Lower lobe of right lung (tissue), 2 donors: Measurements from ENCODE around the gene ZBTB21. TPM values are rescaled to one million over a fixed set of nuclear protein-coding genes. Genes with fewer than 3 reads are reported as not detected.

ENCODE experiments used
- ATAC-seq, 2 donors: fragments of 200-7000 bp; cut with Tn5 transposase; one replicate each; pipeline ENCODE4 v1.9.1; 2020 to 2022; ENCODE audit warnings: mild to moderate bottlenecking in 2 of 2, moderate library complexity in 2 of 2
- DNase-seq: peaks from one replicate; pipeline ENCODE4 v3.0.0-alpha.2; 2020
- H3K27ac ChIP-seq: fragments of 200-600 bp; one replicate; pipeline ENCODE4 v1.8.0; 2022
- H3K27me3 ChIP-seq: fragments of 200-600 bp; one replicate; pipeline ENCODE4 v1.8.0; 2022; ENCODE audit warnings: low read depth
- H3K36me3 ChIP-seq: fragments of 200-600 bp; one replicate; pipeline ENCODE4 v1.8.0; 2022; ENCODE audit warnings: mild to moderate bottlenecking
- H3K4me1 ChIP-seq: fragments of 200-600 bp; one replicate; pipeline ENCODE4 v1.8.0; 2022
- H3K4me3 ChIP-seq: fragments of 200-600 bp; one replicate; pipeline ENCODE4 v1.8.0; 2022; ENCODE audit warnings: mild to moderate bottlenecking
- H3K9me3 ChIP-seq: fragments of 200-600 bp; one replicate; pipeline ENCODE4 v1.8.0; 2022
- CTCF ChIP-seq: fragments of 200-600 bp; IDR thresholded peaks from one replicate; pipeline ENCODE4 v1.8.0; 2022; ENCODE audit warnings: antibody characterized with exemption, mild to moderate bottlenecking
- intact Hi-C: fragments of 100-400 bp; cut with DNase I; formaldehyde crosslinking; loops from one replicate; pipeline ENCODE4 v1.11.0; 2022
- total RNA-seq: library from RNA; stranded (reverse); fragmentation: NEBNext Ultra II Directional; extraction: Animal tissue kit (Norgen Biotek cat#: 25700); gene quantifications from one replicate; pipeline ENCODE4 v1.2.1, GENCODE V29; 2021
- donor health status: DM: no; HTN: yes; CAD: no; lungs with severe emphysema.

The ZBTB21 gene
- total RNA-seq, 1 donor from 2014 or later: 15.6 TPM

- peak; percentile 36 for DNase-seq
- Histone ChIP-seq H3K4me3 (no peak overlapping the region), H3K27ac (peak overlapping the region; percentile 36), H3K27me3 (no peaks in the 10 kb centered on the region), H3K9me3 (no peaks in the 10 kb centered on the region), H3K36me3 (no peaks in the 10 kb centered on the region), H3K4me1 (peaks cover 15% of the 10 kb centered on the region)
- no peak for TF ChIP-seq CTCF
- peak; percentile 19 to 20 for ATAC-seq
- intact Hi-C loops: no loop called here
Observed at GRCh38 chr21:42039911-42040351, 29.8 kb upstream of the ZBTB21 start.

- intact Hi-C loops: no loop called here
- DNase-seq: peak; percentile 49
- TF ChIP-seq CTCF: no peak
- Histone ChIP-seq H3K4me3 (no peak overlapping the region), H3K27me3 (no peaks in the 10 kb centered on the region), H3K36me3 (no peaks in the 10 kb centered on the region), H3K9me3 (no peaks in the 10 kb centered on the region), H3K27ac (peak overlapping the region; percentile 36), H3K4me1 (peaks cover 15% of the 10 kb centered on the region)
- ATAC-seq: peak; percentile 73 to 87
Observed at GRCh38 chr21:42039470-42039901, 29.3 kb upstream of the ZBTB21 start.

GRCh38 chr21:42038826-42039425 is 28.8 kb upstream of the ZBTB21 start:
- intact Hi-C loops: no loop called here
- DNase-seq (no peak), ATAC-seq (no peak)
- TF ChIP-seq CTCF: no peak
- H3K9me3 ChIP-seq: no peaks in the 10 kb centered on the region
- no peak overlapping the region for H3K4me3 ChIP-seq
- peaks cover 15% of the 10 kb centered on the region for H3K4me1 ChIP-seq
- H3K27me3 ChIP-seq: no peaks in the 10 kb centered on the region
- no peaks in the 10 kb centered on the region for H3K36me3 ChIP-seq
- H3K27ac ChIP-seq: peak overlapping the region; percentile 36

- ATAC-seq: no peak
- no peak overlapping the region for H3K4me3 ChIP-seq
- TF ChIP-seq CTCF: no peak
- intact Hi-C loops: no loop called here
- H3K27me3 ChIP-seq: no peaks in the 10 kb centered on the region
- DNase-seq: no peak
- peaks cover 15% of the 10 kb centered on the region for H3K4me1 ChIP-seq
- H3K27ac ChIP-seq: no peak overlapping the region
- no peaks in the 10 kb centered on the region for H3K9me3 ChIP-seq
- no peaks in the 10 kb centered on the region for H3K36me3 ChIP-seq
Observed at GRCh38 chr21:42038393-42038792, 28.2 kb upstream of the ZBTB21 start.

- TF ChIP-seq CTCF: no peak
- H3K27me3 ChIP-seq: no peaks in the 10 kb centered on the region
- no peak overlapping the region for H3K27ac ChIP-seq
- peaks cover 15% of the 10 kb centered on the region for H3K4me1 ChIP-seq
- no peaks in the 10 kb centered on the region for H3K36me3 ChIP-seq
- intact Hi-C loops: no loop called here
- DNase-seq: peak; percentile 39
- no peak for ATAC-seq
- H3K4me3 ChIP-seq: no peak overlapping the region
- H3K9me3 ChIP-seq: no peaks in the 10 kb centered on the region
Observed at GRCh38 chr21:42037943-42038342, 27.8 kb upstream of the ZBTB21 start.
